Smooth muscle cell (in vitro differentiated cells): ENCODE measurements around the gene SLC10A6. TPM values are rescaled to one million over a fixed set of nuclear protein-coding genes. Genes with fewer than 3 reads are reported as not detected.

ENCODE experiments used
- DNase-seq: peaks from one replicate; lab custom pipeline; 2025; ENCODE audit not compliant: unreplicated experiment; lab: John Stamatoyannopoulos, UW
- H2AFZ ChIP-seq: fragments of 200-600 bp; sonication (generic); 2 replicates; pipeline ENCODE4 v1.6.0; 2016; ENCODE audit warnings: antibody characterized with exemption, low read depth, mild to moderate bottlenecking
- H3F3A ChIP-seq: fragments of 200-600 bp; sonication (generic); 2 replicates; pipeline ENCODE4 v1.6.0; 2017; ENCODE audit warnings: antibody characterized with exemption, low read depth
- H3K27ac ChIP-seq: fragments of 200-600 bp; sonication (generic); 2 replicates; pipeline ENCODE4 v1.5.1; 2016; ENCODE audit warnings: low read depth, mild to moderate bottlenecking
- H3K27me3 ChIP-seq: fragments of 200-600 bp; sonication (generic); 2 replicates; pipeline ENCODE4 v1.6.1; 2016; ENCODE audit warnings: low read depth, mild to moderate bottlenecking
- H3K36me3 ChIP-seq: fragments of 200-600 bp; sonication (generic); 2 replicates; pipeline ENCODE4 v1.5.1; 2016; ENCODE audit warnings: low read depth
- H3K4me1 ChIP-seq: fragments of 200-600 bp; sonication (generic); 2 replicates; pipeline ENCODE4 v1.5.1; 2016; ENCODE audit warnings: low read depth
- H3K4me2 ChIP-seq: fragments of 200-600 bp; sonication (generic); 2 replicates; pipeline ENCODE4 v1.6.0; 2016; ENCODE audit warnings: mild to moderate bottlenecking
- H3K4me3 ChIP-seq: fragments of 200-600 bp; sonication (generic); 2 replicates; pipeline ENCODE4 v1.5.1; 2016; ENCODE audit warnings: mild to moderate bottlenecking
- H3K79me2 ChIP-seq: fragments of 200-600 bp; sonication (generic); 2 replicates; pipeline ENCODE4 v1.6.0; 2016; ENCODE audit warnings: low read depth, mild to moderate bottlenecking
- H3K9ac ChIP-seq: fragments of 200-600 bp; sonication (generic); 2 replicates; pipeline ENCODE4 v1.6.0; 2016; ENCODE audit warnings: low read depth
- H3K9me3 ChIP-seq: fragments of 200-600 bp; sonication (generic); replicated peaks from 2 replicates; pipeline ENCODE4 v1.5.1; 2016; ENCODE audit warnings: low read depth
- H4K20me1 ChIP-seq: fragments of 200-600 bp; sonication (generic); 2 replicates; pipeline ENCODE4 v1.6.0; 2016; ENCODE audit warnings: low read depth
- whole genome bisulfite sequencing: methylation state at CpG from one replicate; pipeline ENCODE4 v1.1.7; 2016; ENCODE audit warnings: low lambda C conversion rate; 5-methylcytosine and 5-hydroxymethylcytosine counted together
- polyA plus RNA-seq: library from polyadenylated mRNA; unstranded; fragments of >200 nt; fragmentation: Nextera tagmentation; extraction: Ambion mirVana; gene quantifications from 2 replicates; pipeline ENCODE4 v1.2.1, GENCODE V29; 2016
- total RNA-seq: library from RNA; depleted of rRNA; stranded (reverse); fragments of >200 nt; gene quantifications from 2 replicates; pipeline ENCODE4 v1.2.3, GENCODE V29; 2014
- TF ChIP-seq, protein P1 (sequence below): fragments of 200-600 bp; sonication (generic); IDR thresholded peaks from 2 replicates; pipeline ENCODE4 v1.5.1; 2017; ENCODE audit warnings: borderline replicate concordance, mild to moderate bottlenecking, antibody characterized with exemption; ENCODE audit not compliant: insufficient read depth, poor library complexity, severe bottlenecking

Gene SLC10A6
- total and polyA plus RNA-seq, 2 experiments from 2014 or later, result 1.4 TPM; not detected in 1

DNA sequence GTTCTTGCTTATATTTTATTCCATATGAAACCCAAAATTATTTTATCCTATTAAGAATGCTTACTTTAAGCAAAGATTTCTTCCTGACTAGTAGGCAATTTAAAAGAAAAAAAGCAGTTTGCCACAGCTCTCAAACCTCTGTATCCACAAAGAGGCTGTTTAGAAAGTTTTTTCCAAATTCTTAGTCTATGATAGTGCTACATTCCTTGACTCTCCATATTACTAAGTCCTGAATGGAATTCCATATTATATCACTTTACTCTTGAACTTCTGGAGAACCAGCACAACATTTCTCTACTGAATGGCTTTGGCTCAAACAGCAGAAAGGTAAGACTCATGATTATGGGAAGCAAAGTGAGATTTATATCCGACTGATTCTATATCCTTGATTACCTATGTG is 8.3 kb downstream of the SLC10A6 start:
- Histone ChIP-seq H3K36me3 (no peaks in the 10 kb centered on the region), H3K27ac (peak overlapping the region; percentile 4), H3K79me2 (no peaks in the 10 kb centered on the region), H3K9me3 (no peaks in the 10 kb centered on the region), H3K4me1 (no peaks in the 10 kb centered on the region), H3K27me3 (no peaks in the 10 kb centered on the region), H3K9ac (no peak overlapping the region), H3F3A (no peaks in the 10 kb centered on the region), H4K20me1 (no peaks in the 10 kb centered on the region), H3K4me2 (peak overlapping the region; percentile 11), H2AFZ (peak overlapping the region; percentile 7), H3K4me3 (no peak overlapping the region)
- WGBS, result 96% methylated on average over 1 of the region's 1 CpG
- TF ChIP-seq, protein P1, sequence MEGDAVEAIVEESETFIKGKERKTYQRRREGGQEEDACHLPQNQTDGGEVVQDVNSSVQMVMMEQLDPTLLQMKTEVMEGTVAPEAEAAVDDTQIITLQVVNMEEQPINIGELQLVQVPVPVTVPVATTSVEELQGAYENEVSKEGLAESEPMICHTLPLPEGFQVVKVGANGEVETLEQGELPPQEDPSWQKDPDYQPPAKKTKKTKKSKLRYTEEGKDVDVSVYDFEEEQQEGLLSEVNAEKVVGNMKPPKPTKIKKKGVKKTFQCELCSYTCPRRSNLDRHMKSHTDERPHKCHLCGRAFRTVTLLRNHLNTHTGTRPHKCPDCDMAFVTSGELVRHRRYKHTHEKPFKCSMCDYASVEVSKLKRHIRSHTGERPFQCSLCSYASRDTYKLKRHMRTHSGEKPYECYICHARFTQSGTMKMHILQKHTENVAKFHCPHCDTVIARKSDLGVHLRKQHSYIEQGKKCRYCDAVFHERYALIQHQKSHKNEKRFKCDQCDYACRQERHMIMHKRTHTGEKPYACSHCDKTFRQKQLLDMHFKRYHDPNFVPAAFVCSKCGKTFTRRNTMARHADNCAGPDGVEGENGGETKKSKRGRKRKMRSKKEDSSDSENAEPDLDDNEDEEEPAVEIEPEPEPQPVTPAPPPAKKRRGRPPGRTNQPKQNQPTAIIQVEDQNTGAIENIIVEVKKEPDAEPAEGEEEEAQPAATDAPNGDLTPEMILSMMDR, result no peak
- no peak for DNase-seq

DNA sequence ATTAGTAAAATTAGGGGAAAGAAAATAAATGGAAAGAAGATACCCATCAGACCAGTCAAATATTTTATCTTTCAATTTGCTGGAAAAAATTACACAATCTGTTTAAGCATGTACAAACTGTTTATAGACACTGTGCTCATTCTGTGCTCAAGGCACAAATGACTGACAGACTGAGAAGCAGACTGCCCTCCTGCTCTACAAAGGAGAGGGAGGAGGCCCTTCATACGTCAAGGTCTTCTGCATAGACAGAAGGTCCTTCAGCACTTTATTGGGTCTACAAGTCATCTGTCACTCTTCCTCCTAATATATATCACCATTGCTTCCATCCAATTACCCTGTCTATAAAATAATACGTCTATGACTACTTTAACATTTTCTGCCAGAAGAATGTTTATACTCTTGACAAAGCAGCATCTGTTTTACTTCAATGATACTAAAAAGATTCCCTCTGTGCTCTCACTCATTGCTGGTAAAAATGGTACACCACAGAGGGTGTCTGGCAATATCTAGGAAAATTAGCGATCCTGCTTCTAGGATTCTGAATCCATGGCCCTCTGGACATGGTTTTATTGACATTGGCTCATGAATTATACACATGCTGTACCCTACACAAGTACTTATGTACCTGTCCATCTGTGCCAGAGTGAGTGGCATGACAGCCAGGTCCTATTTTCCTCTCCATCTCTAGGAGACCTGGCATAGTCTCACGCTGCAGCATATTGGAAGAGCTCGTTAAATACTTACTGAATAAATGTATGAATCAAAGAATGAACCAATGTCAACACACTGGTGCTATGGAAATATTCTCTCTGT is 11.3 kb downstream of the SLC10A6 start:
- Histone ChIP-seq H2AFZ (no peak overlapping the region), H3K4me3 (no peak overlapping the region), H3F3A (no peaks in the 10 kb centered on the region), H3K4me1 (no peaks in the 10 kb centered on the region), H3K27me3 (no peaks in the 10 kb centered on the region), H3K79me2 (no peaks in the 10 kb centered on the region), H3K9me3 (no peaks in the 10 kb centered on the region), H3K27ac (no peak overlapping the region), H3K9ac (no peak overlapping the region), H3K36me3 (no peaks in the 10 kb centered on the region), H4K20me1 (no peaks in the 10 kb centered on the region), H3K4me2 (no peak overlapping the region)
- no peak for DNase-seq
- 75% methylated on average over 5 of the region's 5 CpGs for WGBS
- TF ChIP-seq, protein P1, result no peak

DNA sequence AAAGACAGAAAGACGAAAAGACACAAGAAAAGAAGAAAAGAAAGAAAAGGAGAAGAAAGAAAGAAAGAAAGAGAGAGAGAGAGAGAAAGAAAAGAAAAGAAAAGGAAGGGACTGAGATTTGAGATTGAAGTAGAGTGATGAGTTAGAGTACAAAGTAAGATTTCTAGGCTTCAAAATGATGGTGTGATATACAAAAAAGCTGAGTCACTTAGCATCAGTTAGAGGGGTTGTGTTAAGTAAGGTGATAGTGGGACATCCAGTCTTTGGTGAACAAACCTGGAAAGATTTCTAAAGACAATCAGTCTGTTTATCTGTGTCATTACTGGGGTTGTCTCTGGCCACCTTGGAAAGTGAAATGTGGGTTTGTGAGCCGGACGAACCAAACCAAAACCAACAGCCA is 13.5 kb downstream of the SLC10A6 start:
- Histone ChIP-seq H4K20me1 (no peaks in the 10 kb centered on the region), H3K27ac (no peak overlapping the region), H3K4me3 (no peak overlapping the region), H3K79me2 (no peaks in the 10 kb centered on the region), H3K4me1 (peaks cover 4% of the 10 kb centered on the region), H2AFZ (no peak overlapping the region), H3K9ac (no peak overlapping the region), H3K4me2 (no peak overlapping the region), H3K9me3 (no peaks in the 10 kb centered on the region), H3K27me3 (no peaks in the 10 kb centered on the region), H3F3A (no peaks in the 10 kb centered on the region), H3K36me3 (no peaks in the 10 kb centered on the region)
- DNase-seq, result no peak
- TF ChIP-seq, protein P1, result no peak
- 92% methylated on average over 3 of the region's 3 CpGs for WGBS

DNA sequence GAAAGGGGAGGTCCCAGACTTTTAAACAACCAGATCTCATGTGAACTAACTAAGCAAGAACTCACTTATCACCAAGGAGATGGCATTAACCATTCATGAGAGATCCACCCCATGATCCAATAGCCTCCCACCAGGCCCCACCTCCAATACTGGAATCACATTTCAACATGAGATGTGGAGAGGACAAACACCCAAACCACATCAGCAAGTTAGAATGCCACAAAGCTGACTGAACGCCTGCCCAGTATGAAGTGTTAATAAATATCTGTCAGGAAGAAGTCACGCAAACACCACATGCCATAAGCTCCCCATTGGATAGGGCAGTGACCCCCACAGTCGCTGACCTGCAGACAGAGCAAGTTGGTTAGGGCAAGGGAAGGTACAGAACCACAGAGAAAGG is 14.3 kb downstream of the SLC10A6 start:
- no peaks in the 10 kb centered on the region for H3K36me3 ChIP-seq
- WGBS, result 83% methylated on average over 3 of the region's 3 CpGs
- H3K27ac ChIP-seq, result no peak overlapping the region
- TF ChIP-seq, protein P1, result no peak
- no peak overlapping the region for H3K4me3 ChIP-seq
- H3K27me3 ChIP-seq, result no peaks in the 10 kb centered on the region
- H2AFZ ChIP-seq, result no peak overlapping the region
- no peak for DNase-seq
- H3F3A ChIP-seq, result no peaks in the 10 kb centered on the region
- H3K9me3 ChIP-seq, result no peaks in the 10 kb centered on the region
- no peaks in the 10 kb centered on the region for H4K20me1 ChIP-seq
- no peak overlapping the region for H3K4me2 ChIP-seq
- H3K9ac ChIP-seq, result no peak overlapping the region
- H3K4me1 ChIP-seq, result peaks cover 4% of the 10 kb centered on the region
- H3K79me2 ChIP-seq, result no peaks in the 10 kb centered on the region
